Measurements from ENCODE around the gene DGCR2.

DNA sequence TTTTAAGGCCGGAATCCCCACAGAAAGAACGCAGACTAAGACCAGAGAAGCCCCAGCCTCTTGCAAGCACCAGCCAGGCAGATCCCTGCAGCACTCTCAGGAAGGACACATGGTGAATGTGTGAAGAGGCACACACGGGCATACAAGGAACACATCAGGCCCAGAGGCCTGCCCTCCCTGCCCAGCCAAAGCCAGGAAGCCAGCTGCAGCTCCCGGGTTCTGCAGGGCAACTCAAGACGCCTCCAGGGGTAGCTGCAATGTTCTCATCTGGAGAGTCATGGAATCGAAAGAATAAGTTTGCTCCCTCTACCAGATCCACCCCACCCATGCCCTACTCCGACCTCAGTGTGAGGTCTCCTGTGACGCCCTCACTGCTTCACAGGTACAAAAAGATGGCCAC lies 2.3 kb downstream of the DGCR2 start:
- TF ChIP-seq, protein P1, sequence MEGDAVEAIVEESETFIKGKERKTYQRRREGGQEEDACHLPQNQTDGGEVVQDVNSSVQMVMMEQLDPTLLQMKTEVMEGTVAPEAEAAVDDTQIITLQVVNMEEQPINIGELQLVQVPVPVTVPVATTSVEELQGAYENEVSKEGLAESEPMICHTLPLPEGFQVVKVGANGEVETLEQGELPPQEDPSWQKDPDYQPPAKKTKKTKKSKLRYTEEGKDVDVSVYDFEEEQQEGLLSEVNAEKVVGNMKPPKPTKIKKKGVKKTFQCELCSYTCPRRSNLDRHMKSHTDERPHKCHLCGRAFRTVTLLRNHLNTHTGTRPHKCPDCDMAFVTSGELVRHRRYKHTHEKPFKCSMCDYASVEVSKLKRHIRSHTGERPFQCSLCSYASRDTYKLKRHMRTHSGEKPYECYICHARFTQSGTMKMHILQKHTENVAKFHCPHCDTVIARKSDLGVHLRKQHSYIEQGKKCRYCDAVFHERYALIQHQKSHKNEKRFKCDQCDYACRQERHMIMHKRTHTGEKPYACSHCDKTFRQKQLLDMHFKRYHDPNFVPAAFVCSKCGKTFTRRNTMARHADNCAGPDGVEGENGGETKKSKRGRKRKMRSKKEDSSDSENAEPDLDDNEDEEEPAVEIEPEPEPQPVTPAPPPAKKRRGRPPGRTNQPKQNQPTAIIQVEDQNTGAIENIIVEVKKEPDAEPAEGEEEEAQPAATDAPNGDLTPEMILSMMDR (IDR thresholded peaks at IDR 0.05), result no peak
- no peak for TF ChIP-seq EZH2phosphoT487 (IDR thresholded peaks at IDR 0.05)
